ENCODE measurements around the gene RFX1.

GRCh38 chr19:13965926-13966683 lies 40.0 kb downstream of the RFX1 start:
- TF ChIP-seq TARDBP (CRISPR knock-in tag; IDR thresholded peaks at IDR 0.05): no peak
- no peak for TF ChIP-seq PBX3 (CRISPR knock-in tag; IDR thresholded peaks at IDR 0.05; ENCODE audit: borderline replicate concordance)
- TF ChIP-seq ZNF644 (CRISPR knock-in tag; IDR thresholded peaks at IDR 0.05; ENCODE audit: low read depth): no peak
- TF ChIP-seq CTCF (CRISPR knock-in tag; IDR thresholded peaks at IDR 0.05): no peak
- TF ChIP-seq THAP11 (CRISPR knock-in tag; IDR thresholded peaks at IDR 0.05): no peak
- TF ChIP-seq ZNF746 (CRISPR knock-in tag; IDR thresholded peaks at IDR 0.05): no peak
- TF ChIP-seq ELK4 (CRISPR knock-in tag; IDR thresholded peaks at IDR 0.05; ENCODE audit: borderline replicate concordance): no peak
- no peak for TF ChIP-seq RBFOX2 (IDR thresholded peaks at IDR 0.05; ENCODE audit: low read depth, low read length)
